Bronchus fibroblast of lung (primary cell): ENCODE results near the gene INSYN2B. TPM values are rescaled to one million over a fixed set of nuclear protein-coding genes. Genes with fewer than 3 reads are reported as not detected.

Experiments
- total RNA-seq: library from RNA; depleted of rRNA; stranded (reverse); fragments of >200 nt; gene quantifications from 2 replicates; pipeline ENCODE4 v1.2.3, GENCODE V29; 2015

Gene INSYN2B
- total RNA-seq = 5.2 and 5.7 TPM in 2 replicates

DNA sequence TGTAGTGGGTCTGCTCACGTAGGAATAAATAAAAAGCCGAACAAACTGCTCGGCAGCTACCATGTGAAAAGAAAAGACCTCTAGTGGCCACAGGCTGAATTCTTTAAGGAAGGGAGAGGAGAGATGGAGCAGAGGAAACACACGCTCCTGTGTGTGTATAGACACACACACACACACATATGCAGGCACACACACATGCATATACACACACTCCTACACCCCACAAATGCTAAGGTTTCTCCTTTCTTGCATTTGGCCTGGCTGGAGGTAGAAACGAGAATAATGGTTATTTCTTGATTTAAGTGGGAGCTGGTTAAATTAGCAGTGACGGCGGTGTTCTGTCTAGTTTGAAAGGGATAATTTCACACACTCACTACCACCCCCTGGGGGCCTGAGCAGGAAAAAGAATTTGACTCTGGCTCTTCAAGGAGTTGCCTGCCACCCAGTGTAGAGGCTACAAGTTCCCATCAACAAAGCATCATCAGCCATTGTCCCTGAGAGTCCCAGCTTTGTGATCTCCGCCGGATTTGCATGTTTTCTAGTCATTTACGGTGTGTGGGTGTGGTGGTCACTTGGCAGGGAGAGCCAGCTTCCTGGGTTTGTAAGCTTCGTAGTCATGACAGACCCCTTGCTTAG, at the start of gene INSYN2B:
INSYN2B (minus strand) TSS at position 78 of the 636 bp plus-strand sequence. CDS start 96,597 bp downstream, outside the sequence.

Other genes with a start within 250 kb of the INSYN2B start
- gene FOXI1, start 125.4 kb upstream of the INSYN2B start, total RNA-seq = not detected in 2 replicates